Tibial nerve (tissue), 4 donors: Measurements from ENCODE around the gene MBD2.

ENCODE experiments used
- EP300 ChIP-seq, 2 donors: sonication (generic); formaldehyde crosslinking; IDR thresholded peaks; one replicate each; pipeline ENCODE4 v1.6.1; 2017; ENCODE audit warnings: antibody characterized with exemption in 2 of 2, mild to moderate bottlenecking in 1 of 2
- TF ChIP-seq, protein P1 (sequence below), 5 experiments: fragments of 200-600 bp in 3 of 5; fragments of 450-650 bp in 2 of 5; sonication (generic) in 3 of 5; IDR thresholded peaks; one replicate each; pipeline ENCODE4 v1.5.1; 2016 to 2019; ENCODE audit warnings: antibody characterized with exemption in 5 of 5, mild to moderate bottlenecking in 3 of 5, moderate library complexity in 2 of 5

DNA sequence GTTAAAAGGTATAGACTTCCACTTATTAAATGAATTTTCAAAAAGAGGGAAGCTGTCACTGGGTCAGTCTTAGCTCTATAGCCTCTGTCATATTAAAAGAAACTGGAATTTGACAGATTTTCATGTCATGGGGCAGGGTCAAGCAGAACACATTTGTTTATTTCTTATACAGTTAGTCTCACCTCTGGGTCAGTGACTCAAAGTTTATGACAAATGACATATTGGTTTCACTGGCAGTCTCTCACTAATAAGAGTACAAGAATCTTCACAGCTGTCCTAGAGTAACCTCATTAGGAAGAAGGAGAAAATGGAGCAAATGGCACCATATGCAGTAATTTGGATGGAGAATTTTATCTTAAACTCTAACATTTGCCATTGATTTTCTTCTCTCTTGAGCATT, 63.2 kb downstream of the MBD2 start:
- TF ChIP-seq EP300 (IDR thresholded peaks at IDR 0.05), result no peak
- TF ChIP-seq, protein P1, sequence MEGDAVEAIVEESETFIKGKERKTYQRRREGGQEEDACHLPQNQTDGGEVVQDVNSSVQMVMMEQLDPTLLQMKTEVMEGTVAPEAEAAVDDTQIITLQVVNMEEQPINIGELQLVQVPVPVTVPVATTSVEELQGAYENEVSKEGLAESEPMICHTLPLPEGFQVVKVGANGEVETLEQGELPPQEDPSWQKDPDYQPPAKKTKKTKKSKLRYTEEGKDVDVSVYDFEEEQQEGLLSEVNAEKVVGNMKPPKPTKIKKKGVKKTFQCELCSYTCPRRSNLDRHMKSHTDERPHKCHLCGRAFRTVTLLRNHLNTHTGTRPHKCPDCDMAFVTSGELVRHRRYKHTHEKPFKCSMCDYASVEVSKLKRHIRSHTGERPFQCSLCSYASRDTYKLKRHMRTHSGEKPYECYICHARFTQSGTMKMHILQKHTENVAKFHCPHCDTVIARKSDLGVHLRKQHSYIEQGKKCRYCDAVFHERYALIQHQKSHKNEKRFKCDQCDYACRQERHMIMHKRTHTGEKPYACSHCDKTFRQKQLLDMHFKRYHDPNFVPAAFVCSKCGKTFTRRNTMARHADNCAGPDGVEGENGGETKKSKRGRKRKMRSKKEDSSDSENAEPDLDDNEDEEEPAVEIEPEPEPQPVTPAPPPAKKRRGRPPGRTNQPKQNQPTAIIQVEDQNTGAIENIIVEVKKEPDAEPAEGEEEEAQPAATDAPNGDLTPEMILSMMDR (IDR thresholded peaks at IDR 0.05), result no peak
